GM10847 (cell line): ENCODE measurements around the gene PRKN.

Experiments used
- POLR2A ChIP-seq: IDR thresholded peaks from 2 replicates; pipeline ENCODE4 v1.6.1; 2011; ENCODE audit not compliant: insufficient read length; ENCODE audit errors: extremely low read depth

Gene PRKN

DNA sequence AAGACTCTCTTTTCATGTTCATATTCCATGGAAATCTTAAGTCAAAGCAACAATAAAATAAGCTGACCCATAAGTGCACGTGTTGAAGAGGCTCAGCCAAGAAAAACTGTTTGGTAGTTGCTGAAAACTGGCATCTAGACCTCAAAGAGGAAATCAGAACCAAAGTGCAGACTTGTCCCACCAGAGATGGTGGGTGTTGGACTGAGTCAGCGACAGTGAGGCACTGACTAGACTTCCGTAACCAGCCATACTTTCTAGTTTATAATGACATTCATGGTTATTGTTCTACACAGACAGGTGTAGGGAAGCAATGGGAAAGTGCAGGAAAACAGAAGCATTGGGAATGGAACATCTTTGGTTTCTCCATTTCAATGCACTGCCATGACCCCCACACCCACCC is 1278.0 kb downstream of the PRKN start:
- TF ChIP-seq POLR2A = no peak

DNA sequence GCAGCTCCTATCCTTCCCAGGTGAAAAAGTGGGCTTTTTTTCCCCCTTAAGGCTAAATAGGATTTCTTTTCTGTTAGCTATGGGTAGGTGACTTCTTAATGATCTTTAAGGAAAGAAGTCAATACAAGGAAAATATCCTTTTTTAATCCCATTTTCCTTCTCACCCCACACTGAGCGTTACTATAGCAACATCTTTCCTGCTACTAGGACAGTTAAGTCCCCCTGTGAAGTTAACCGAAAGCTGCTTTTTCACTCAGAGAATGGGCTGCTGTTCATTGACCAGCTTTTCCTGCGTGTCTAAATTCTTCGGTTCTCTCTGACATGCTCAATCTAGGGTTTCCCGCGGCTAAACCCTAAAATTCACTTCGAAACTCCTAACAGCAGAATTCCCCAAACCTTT is 1280.6 kb downstream of the PRKN start:
- no peak for TF ChIP-seq POLR2A

DNA sequence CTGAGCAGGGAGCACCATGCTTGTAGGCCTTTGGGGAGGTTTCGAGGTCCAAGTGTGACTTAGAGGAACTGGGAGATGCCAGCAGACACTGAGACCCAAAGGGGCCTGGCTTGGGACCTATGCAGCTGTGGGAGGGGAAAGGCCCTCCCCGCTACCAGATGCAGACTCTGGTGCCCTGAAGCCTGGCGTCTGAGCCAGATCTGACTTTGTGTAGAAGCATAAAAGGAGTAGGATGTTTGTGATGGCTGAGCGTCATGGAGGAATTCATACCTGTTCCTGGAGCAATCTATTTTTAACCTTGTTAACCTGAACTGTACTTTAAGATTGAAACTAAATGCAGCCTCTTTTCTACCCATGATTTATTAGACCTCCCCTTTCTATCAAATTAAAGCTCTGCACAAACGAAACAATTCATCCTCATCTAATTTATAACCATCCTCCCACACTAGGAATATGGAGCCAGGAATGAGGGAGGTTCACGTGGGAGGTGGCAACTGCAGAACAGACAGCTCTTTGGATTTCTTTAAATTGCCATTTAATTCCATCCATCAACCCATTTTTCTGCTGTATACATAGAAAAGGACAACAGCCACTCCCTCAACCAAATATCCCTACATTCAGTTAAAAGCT is 1281.2 kb downstream of the PRKN start:
- no peak for TF ChIP-seq POLR2A

DNA sequence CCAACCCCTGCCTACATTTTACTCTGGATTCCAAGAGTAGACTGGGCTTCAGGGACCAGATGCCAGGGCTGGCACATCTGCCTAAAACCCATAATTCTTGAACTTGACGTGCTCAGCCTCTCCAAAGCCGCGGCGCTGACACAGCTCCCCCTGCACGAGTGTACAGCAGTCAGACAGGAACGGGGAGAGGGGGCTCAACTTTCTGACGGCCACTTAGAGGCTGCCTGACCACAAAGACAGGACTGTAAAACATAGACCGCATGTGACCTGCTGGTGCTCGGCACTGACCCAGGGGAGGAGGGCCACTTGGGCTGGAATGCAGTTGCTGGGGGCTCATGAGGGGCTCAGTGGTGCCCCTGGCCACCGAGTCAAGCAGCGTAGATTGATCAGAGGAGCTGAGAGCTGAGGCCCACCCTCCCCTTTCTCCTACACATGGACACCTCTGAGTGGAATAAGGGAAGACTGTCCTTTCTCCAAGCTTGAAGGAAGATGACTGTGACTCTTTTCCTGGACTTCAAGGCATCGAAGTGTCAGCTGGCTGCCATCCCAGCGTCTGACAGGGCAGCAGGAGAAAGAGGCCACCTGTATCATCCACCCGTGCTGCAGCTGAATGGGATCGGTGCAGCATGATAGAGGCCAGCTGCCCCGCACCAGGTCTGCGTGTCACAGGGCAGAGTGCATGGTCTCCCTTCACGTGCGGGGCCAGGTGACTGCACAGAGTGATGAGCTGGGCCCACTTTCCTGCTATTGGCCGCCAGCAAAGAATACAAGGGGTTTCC is 1282.4 kb downstream of the PRKN start:
- TF ChIP-seq POLR2A = no peak

DNA sequence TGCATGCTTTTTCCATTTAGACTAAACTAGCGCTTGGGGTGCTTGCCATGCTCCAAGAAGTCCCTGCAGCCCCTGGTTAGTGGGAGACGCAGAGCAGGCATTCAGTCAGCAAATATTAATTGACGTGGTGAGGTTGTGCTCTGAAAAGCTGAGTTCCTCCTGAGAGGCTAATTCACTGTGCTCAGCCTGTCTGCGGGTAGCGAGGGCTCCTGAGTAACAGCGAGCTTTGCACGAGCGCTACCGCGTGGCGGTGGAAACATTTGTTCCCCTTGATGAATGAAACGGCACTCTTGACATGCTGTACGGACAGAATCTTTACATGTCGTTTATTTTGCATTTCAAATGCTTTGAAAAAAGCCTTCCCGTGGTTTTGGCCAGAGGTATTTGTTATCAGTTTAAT is 1283.1 kb downstream of the PRKN start:
- TF ChIP-seq POLR2A = no peak

DNA sequence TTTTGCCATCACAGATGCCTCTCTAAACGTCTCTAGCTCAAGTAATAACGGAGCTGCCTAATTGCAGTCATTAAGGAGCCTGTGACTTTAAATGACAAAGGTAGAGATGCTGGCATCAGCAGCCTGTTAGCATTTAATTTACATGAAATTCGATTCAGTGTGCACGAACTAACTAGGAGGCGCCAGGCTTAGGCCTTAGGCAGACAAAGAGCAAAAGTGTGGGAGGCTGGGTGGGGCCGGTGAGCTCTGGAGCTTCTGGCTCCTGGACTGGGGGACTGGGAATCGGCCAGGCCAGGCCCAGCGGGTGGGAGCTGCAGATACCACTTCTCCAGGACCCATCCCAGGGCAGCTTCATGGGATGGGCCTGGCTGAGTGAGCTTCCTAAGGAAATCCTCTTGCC is 1283.7 kb downstream of the PRKN start:
- no peak for TF ChIP-seq POLR2A

DNA sequence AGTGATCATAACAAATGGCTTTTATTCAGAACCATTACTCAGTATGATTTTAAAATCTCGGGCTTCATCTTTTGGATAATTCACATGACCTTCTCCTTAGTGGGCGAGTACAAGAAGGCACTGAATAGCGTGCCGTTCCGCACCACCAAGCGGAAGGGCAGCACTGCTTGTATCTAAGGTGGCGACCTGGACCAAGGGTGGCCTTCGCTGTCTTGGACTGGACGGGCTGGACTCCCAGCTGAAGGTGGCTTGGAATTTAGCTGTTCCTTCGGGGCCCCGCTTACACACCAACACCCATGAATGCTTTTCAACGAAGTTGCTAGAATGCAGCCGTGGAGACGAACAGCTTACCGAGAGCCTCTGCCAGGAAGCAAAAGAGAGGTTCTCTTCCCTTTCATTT is 1285.1 kb downstream of the PRKN start:
- TF ChIP-seq POLR2A = no peak

DNA sequence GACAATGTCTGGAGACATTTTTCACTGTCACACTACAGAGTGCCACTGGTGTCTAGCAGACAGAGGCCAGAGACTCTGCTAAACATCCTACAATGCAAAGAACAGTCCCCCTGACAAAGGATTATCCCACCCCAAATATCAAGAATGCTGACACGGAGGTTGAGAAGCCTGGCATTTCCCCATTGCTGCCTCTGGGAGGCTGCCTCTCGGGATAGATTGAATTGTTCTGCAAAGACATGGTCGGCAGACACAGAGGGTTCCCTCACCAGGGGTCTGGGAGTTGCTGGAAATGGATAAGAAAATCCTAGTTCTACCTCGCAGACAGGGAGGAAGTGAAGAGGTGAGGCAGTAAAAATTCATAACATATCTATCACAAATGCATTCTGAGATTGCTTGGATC is 1287.3 kb downstream of the PRKN start:
- TF ChIP-seq POLR2A = no peak

DNA sequence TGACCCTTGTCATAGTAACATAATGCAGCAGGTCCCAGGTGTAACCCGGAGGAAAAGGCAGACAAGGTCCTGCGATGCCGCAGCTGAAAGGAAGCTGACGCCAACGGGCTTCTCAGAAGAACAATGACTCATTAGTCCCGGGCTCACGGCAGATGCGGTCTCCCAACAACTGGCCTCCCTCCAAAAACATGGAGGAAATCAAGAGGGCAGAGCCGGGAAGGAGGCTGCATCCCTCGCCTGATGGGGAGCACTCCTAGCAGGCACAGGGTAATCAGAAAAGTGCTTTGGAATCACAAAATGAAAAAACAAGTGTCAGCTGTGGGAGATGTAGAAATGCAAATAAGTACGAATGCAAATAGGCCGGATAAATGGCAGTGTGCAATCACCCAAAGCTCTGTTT is 1288.5 kb downstream of the PRKN start:
- no peak for TF ChIP-seq POLR2A

DNA sequence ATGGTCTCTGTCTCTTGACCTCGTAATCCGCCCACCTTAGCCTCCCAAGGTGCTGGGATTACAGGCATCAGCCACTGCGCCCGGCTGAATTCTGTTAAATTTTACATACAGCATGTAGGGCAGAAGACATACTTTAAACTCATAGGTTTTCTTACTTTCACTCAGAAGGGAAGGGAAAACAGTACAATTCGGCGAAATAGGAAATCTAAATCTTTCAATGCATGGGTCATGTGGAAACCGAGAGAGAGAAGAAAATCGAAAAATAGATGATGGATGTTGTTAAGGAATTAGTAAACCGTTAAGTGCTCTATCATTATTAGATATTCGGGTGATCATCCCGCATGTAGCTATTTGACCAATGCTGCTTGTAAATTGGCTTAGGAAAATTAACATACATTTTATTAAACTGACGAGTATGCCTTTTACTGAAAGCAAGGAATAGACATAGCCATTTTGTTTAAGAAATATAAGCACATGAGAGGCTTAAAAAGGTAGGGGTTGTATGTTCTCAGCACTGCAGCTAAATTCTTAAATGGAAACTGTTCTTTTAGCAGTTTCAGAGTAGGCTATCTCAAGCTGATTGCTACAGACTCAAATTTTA is 1289.0 kb downstream of the PRKN start:
- no peak for TF ChIP-seq POLR2A

DNA sequence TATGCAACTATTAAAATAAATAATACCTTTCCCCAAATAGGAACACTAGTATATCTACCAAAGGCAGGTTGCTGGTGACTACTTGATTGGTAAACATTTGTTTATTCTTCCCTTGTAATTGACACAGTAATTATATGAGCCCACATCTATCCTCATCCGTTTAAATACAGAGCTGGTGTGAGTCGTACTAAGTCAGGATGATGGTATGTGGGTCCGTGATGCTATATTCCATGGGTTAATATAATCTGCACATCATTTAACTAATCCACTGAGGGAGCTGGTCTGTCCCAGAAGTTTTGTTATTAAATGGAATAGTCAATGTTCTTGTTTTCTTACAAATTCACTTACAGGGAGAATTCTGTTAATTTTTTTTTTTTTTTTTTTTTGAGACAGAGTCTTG is 1289.7 kb downstream of the PRKN start:
- no peak for TF ChIP-seq POLR2A

DNA sequence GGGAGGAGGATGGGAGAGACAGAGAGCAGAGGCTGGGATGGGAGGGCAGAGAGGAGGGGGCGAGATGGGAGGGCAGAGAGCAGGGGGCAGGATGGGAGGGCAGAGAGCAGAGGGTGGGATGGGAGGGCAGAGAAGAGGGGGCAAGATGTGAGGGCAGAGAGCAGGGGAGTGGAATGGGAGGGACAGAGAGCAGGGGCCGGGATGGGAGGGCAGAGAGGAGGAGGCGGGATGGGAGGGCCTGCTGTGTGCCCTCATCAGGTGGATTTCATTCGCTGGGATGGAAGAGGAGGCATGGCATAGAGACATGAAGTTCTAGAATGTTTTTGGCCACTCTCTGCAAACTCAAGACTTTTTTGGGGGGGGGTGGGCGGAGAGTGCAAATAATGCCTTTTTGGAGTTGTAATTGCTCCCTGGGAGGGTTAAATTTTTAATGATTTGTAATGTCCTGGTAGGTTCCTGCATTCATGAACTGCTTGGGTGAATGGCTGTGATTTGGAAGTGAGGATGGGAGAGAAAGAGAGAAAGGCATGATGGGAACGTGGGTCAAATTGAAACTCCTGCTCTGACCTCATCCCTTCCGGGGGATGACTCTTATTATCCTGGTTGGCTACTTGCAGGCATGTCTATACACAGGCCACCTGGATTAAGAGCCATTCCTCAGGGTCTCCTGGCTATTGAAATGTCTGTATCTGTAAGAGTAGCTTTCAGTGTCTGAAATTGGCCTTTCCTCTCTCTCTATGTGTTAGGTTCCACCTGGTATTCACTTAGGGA is 1291.3 kb downstream of the PRKN start:
- TF ChIP-seq POLR2A = no peak

DNA sequence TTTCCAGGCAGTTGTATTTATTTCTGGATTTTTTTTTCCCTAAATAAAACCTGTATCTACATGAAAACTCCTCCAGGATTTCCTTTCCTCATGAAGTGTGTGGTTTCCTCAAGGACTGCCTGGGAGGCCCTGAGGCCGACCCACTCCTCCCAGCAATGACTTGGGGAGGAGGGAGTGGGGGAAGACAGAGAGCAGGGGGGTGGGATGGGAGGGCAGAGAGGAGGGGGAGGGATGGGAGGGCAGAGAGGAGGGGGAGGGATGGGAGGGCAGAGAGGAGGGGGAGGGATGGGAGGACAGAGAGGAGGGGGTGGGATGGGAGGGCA is 1291.9 kb downstream of the PRKN start:
- TF ChIP-seq POLR2A = no peak

DNA sequence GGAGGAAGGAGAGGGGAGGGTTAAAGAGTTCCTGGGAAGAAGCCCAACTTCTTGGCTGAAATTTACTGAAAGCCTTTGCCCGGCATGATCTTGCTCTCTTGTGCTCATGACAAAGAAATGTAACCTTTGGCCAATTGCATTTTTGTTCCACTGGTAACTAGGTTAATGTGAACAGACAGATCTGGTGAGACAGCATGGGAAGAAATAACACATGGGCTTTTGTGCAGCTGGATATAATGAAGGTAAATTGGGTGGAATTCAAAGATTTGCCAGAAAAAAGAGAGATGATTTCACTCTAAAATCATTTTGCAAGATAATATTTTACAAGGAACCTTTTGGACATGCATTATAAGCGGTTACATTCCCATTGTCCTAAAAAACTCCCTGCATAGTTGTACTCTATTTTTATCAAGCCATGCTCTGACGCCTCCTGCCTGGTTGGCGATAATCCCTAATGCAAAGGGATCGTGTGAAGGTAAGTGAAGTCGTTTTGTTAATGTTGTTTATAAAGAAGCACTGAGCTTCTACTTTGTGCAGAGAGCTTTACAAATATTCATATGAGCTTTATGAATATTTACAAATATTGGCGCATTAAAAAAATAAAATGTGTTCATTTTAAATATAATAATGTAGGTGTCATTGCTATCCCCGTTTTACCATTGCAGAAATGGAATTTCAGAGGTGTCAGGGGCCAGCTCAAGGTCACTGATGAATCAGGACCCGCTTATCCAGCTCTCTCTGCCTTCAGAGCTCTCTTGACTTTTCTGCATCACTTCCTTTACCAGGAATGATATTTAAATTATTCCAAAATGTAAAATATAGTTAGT is 1292.4 kb downstream of the PRKN start:
- TF ChIP-seq POLR2A = no peak

DNA sequence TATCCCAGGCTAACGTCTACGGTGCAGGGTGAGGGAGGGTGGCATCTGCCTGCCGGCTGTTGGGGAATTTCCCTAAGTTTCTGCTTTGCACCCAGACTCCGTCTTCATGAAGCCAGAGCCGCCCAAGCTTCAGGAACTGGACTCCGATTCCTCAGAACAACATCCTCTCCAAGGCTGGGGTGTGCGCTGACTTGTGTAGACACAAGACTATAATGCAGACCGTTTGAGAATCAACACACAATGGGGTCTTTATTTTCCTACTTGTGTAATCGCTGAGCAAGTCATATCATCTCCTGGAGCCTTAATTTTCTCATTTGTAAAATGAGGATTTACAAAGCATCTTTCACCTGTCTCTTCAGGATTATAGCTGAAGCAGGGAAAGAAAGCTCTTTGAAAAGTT is 1293.2 kb downstream of the PRKN start:
- no peak for TF ChIP-seq POLR2A
